ENCODE data around the gene STPG4.

DNA sequence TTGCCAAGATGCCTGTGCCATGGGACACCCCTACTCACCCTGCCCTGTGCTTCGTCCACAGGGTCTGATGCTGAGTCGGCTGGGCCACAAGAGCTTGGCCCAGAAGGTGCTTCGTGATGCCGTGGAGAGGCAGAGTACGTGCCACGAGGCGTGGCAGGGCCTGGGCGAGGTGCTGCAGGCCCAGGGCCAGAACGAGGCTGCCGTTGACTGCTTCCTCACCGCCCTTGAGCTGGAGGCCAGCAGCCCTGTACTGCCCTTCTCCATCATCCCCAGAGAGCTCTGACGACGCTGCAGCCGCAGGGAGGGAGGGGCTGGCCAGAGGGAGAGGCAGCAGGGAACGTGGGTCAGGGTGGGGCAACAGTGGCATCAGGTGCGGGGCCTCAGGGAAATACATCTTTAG, 81.5 kb downstream of the STPG4 start:
- TF ChIP-seq, protein P1, sequence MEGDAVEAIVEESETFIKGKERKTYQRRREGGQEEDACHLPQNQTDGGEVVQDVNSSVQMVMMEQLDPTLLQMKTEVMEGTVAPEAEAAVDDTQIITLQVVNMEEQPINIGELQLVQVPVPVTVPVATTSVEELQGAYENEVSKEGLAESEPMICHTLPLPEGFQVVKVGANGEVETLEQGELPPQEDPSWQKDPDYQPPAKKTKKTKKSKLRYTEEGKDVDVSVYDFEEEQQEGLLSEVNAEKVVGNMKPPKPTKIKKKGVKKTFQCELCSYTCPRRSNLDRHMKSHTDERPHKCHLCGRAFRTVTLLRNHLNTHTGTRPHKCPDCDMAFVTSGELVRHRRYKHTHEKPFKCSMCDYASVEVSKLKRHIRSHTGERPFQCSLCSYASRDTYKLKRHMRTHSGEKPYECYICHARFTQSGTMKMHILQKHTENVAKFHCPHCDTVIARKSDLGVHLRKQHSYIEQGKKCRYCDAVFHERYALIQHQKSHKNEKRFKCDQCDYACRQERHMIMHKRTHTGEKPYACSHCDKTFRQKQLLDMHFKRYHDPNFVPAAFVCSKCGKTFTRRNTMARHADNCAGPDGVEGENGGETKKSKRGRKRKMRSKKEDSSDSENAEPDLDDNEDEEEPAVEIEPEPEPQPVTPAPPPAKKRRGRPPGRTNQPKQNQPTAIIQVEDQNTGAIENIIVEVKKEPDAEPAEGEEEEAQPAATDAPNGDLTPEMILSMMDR (IDR thresholded peaks at IDR 0.05; ENCODE audit: low read length): no peak
- TF ChIP-seq EZH2 (optimal IDR thresholded peaks at IDR 0.05; ENCODE audit: low read depth, low read length) (no peak), EZH2phosphoT487 (IDR thresholded peaks at IDR 0.05; ENCODE audit: low read length) (no peak)

Measured in MM.1S (cell line).